ENCODE results near the gene SNX18.

Gene SNX18

DNA sequence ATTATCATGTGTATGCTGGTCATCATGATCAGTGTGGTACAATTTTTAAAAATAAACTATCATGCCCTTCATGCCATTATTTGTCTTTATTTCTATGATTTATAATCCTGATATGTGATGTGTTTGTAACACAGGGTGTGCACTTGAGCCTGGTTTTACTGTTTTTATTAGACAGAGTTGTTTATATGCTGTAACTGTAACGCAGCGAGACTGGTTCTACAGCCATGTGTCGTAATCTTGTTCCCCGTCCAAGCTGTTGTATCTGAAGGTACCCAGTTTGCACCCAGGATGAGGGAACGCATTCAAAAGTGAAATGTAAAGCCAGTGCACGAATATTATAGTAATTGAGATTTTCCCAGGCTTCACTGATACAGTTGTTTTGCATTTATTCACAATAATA is 28.2 kb downstream of the SNX18 start:
- Histone ChIP-seq H3K27me3 (ENCODE audit: insufficient read depth, low read length, poor library complexity, severe bottlenecking) (no peaks in the 10 kb centered on the region), H3K9ac (ENCODE audit: low read depth, low read length, poor library complexity, severe bottlenecking) (no peak overlapping the region), H3K36me3 (ENCODE audit: insufficient read depth, low read length) (0 out of 2 replicates have a peak, but pooled peaks cover 3% of the 10 kb centered on the region), H3K4me1 (ENCODE audit: insufficient read depth, low read length, poor library complexity, severe bottlenecking) (no peaks in the 10 kb centered on the region), H3K9me2 (replicated peaks; ENCODE audit: low read depth, low read length) (no peaks in the 10 kb centered on the region), H3K4me2 (ENCODE audit: low read depth, low read length, poor library complexity, severe bottlenecking) (no peak overlapping the region), H3K4me3 (ENCODE audit: low read length, poor library complexity, severe bottlenecking) (no peak overlapping the region), H2AFZ (ENCODE audit: low read length) (no peak overlapping the region), H3F3A (ENCODE audit: low read depth) (no peaks in the 10 kb centered on the region), H3K79me2 (ENCODE audit: insufficient read depth, low read length) (no peaks in the 10 kb centered on the region; the same call in 1 of the 2 replicates), H4K20me1 (ENCODE audit: insufficient read depth, low read length, poor library complexity, severe bottlenecking) (no peaks in the 10 kb centered on the region), H3K9me3 (ENCODE audit: insufficient read depth, low read depth, low read length) (no peaks in the 10 kb centered on the region)
- TF ChIP-seq EZH2phosphoT487 (IDR thresholded peaks at IDR 0.05; ENCODE audit: borderline replicate concordance): no peak
- TF ChIP-seq, protein P1, sequence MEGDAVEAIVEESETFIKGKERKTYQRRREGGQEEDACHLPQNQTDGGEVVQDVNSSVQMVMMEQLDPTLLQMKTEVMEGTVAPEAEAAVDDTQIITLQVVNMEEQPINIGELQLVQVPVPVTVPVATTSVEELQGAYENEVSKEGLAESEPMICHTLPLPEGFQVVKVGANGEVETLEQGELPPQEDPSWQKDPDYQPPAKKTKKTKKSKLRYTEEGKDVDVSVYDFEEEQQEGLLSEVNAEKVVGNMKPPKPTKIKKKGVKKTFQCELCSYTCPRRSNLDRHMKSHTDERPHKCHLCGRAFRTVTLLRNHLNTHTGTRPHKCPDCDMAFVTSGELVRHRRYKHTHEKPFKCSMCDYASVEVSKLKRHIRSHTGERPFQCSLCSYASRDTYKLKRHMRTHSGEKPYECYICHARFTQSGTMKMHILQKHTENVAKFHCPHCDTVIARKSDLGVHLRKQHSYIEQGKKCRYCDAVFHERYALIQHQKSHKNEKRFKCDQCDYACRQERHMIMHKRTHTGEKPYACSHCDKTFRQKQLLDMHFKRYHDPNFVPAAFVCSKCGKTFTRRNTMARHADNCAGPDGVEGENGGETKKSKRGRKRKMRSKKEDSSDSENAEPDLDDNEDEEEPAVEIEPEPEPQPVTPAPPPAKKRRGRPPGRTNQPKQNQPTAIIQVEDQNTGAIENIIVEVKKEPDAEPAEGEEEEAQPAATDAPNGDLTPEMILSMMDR (conservative IDR thresholded peaks at IDR 0.05; ENCODE audit: low read length): no peak

DNA sequence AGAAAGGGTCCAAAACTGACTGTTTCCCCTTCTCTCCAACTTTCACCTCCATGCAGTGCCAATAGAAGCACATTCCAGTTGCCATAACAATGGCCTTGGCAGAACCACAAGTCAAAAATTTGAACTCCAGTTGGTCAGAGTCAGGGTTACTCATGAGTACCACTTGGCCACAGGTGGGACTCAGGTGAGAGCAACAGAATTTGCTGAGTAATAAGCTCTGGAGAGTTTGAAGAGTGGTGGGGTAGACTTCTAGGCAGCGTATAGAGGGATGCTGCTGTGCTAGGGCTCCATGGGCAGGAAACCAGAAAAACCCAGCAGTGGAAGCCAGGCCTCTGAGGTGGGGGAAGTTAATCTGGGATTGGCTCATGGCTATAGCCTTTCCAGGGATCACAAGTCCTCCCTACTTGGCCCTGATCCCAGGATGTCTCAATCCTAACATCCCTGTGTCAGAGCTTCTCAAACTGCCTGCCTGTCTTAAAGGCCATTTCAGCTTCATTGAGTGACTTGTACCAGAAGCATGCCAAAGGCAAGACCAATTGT is 30.2 kb downstream of the SNX18 start:
- no peaks in the 10 kb centered on the region for H3K4me1 ChIP-seq (ENCODE audit: insufficient read depth, low read length, poor library complexity, severe bottlenecking)
- no peak overlapping the region for H3K9ac ChIP-seq (ENCODE audit: low read depth, low read length, poor library complexity, severe bottlenecking)
- 0 out of 2 replicates have a peak, but pooled peaks cover 3% of the 10 kb centered on the region for H3K36me3 ChIP-seq (ENCODE audit: insufficient read depth, low read length)
- H4K20me1 ChIP-seq (ENCODE audit: insufficient read depth, low read length, poor library complexity, severe bottlenecking): no peaks in the 10 kb centered on the region
- H3K9me3 ChIP-seq (ENCODE audit: insufficient read depth, low read depth, low read length): no peaks in the 10 kb centered on the region
- H3K4me2 ChIP-seq (ENCODE audit: low read depth, low read length, poor library complexity, severe bottlenecking): no peak overlapping the region
- no peak overlapping the region for H3K4me3 ChIP-seq (ENCODE audit: low read length, poor library complexity, severe bottlenecking)
- TF ChIP-seq EZH2phosphoT487 (IDR thresholded peaks at IDR 0.05; ENCODE audit: borderline replicate concordance): no peak
- TF ChIP-seq, protein P1 (conservative IDR thresholded peaks at IDR 0.05; ENCODE audit: low read length): no peak
- H3K79me2 ChIP-seq (ENCODE audit: insufficient read depth, low read length): no peaks in the 10 kb centered on the region
- no peaks in the 10 kb centered on the region for H3F3A ChIP-seq (ENCODE audit: low read depth)
- H3K9me2 ChIP-seq (replicated peaks; ENCODE audit: low read depth, low read length): no peaks in the 10 kb centered on the region
- H2AFZ ChIP-seq (ENCODE audit: low read length): no peak overlapping the region
- no peaks in the 10 kb centered on the region for H3K27me3 ChIP-seq (ENCODE audit: insufficient read depth, low read length, poor library complexity, severe bottlenecking)

DNA sequence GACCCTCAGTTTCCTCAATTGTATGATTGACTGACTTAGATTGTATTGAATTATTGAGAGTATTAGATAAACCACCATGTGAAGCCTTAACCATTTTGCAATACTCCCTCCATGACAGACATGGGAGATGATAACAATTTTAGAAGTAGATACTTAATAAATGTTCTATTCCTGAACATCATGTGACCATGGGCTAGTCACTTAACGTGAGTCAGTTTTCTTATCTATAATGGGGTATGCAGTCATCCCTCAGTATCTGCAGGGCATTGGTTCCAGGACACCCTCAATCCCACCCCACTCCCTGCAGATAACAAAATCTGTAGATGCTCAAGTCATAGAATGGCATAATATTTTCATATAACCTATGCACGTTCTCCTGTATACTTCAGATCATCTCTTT is 31.0 kb downstream of the SNX18 start:
- Histone ChIP-seq H3K4me2 (ENCODE audit: low read depth, low read length, poor library complexity, severe bottlenecking) (no peak overlapping the region), H3F3A (ENCODE audit: low read depth) (no peaks in the 10 kb centered on the region), H3K9me2 (replicated peaks; ENCODE audit: low read depth, low read length) (no peaks in the 10 kb centered on the region), H2AFZ (ENCODE audit: low read length) (no peak overlapping the region), H4K20me1 (ENCODE audit: insufficient read depth, low read length, poor library complexity, severe bottlenecking) (no peaks in the 10 kb centered on the region), H3K4me1 (ENCODE audit: insufficient read depth, low read length, poor library complexity, severe bottlenecking) (no peaks in the 10 kb centered on the region), H3K79me2 (ENCODE audit: insufficient read depth, low read length) (no peaks in the 10 kb centered on the region), H3K9ac (ENCODE audit: low read depth, low read length, poor library complexity, severe bottlenecking) (no peak overlapping the region), H3K9me3 (ENCODE audit: insufficient read depth, low read depth, low read length) (no peaks in the 10 kb centered on the region), H3K4me3 (ENCODE audit: low read length, poor library complexity, severe bottlenecking) (no peak overlapping the region), H3K36me3 (ENCODE audit: insufficient read depth, low read length) (0 out of 2 replicates have a peak, but pooled peaks cover 3% of the 10 kb centered on the region), H3K27me3 (ENCODE audit: insufficient read depth, low read length, poor library complexity, severe bottlenecking) (no peaks in the 10 kb centered on the region)
- TF ChIP-seq EZH2phosphoT487 (IDR thresholded peaks at IDR 0.05; ENCODE audit: borderline replicate concordance): no peak
- TF ChIP-seq, protein P1 (conservative IDR thresholded peaks at IDR 0.05; ENCODE audit: low read length): no peak

Measured in Loucy (cell line).